ENCODE results near the gene FBLIM1.

Gene FBLIM1, protein sequence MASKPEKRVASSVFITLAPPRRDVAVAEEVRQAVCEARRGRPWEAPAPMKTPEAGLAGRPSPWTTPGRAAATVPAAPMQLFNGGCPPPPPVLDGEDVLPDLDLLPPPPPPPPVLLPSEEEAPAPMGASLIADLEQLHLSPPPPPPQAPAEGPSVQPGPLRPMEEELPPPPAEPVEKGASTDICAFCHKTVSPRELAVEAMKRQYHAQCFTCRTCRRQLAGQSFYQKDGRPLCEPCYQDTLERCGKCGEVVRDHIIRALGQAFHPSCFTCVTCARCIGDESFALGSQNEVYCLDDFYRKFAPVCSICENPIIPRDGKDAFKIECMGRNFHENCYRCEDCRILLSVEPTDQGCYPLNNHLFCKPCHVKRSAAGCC

DNA sequence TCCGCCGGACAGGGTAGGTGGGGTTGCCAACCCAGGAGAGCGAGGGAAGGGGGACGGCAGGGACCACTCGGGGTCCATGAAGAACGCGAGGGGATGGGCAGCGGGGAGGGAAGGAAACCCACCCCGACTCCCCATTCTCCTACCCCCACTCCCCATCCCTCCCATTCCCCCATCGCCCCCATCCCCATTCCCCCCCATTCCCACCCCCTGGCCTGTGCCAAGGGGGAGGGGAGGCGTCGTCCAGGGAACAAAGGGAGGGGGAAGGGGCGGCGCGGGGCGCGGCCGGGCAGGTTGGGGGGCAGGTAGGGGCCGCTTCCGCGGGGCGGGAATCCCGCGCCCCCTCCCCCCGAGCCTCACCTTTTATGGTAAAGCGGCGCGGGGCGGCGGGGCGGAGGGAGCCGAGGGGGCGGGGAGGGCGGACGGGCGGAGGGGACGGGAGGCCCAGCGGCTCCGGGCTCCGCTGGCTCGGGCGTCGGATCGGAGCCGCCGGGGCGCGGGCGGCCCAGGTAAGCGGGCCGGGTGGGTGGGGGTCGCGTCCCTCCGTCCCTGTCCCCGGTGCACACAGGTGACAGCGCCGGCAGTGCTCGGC is at the start of gene FBLIM1:
TSS of gene FBLIM1 (plus strand) at position 453 of the 589 bp plus-strand sequence. CDS start 6,189 bp downstream, outside the sequence.
- DNase-seq (ENCODE audit: low read depth, low spot score): peak; percentile 73

DNA sequence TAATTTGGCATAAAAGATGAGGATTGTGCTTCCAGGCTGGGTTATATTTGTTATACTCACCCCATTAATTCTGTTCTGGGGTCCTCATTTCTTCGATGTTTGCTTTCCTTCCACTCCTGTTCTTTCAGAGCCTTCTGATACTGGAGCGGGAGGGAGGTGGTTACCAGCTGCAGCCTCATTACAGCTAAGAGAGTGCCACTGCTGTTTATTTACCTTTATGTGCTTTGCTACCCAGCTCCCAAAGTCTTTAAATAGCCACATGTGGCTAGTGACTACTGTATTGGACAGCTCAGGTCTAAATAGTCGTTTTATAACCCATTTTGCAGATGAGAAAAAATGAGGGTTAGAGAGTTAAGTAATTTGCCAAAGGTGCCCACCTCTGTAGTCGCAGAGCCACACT is 49.4 kb upstream of the FBLIM1 start:
- DNase-seq (ENCODE audit: low read depth, low spot score): no peak

DNA sequence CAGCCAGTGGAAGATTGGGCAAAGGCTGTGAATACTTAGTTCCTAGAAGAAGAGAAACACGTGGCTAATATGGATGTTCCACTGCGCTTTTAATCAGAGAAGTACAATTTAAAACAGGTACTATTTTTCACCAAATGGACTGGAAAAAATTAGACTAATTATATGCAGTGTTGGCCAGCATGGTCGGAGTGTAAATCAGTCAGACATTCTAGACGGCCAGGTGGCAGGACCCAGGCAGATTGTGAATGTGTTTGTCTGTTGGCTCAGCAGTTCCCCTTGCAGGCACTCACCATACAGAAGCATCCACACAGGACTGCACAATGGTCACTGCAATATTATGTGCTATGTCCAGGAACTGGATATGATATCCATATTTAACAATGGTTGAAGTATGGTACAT is 46.4 kb upstream of the FBLIM1 start:
- DNase-seq (ENCODE audit: low read depth, low spot score): no peak

DNA sequence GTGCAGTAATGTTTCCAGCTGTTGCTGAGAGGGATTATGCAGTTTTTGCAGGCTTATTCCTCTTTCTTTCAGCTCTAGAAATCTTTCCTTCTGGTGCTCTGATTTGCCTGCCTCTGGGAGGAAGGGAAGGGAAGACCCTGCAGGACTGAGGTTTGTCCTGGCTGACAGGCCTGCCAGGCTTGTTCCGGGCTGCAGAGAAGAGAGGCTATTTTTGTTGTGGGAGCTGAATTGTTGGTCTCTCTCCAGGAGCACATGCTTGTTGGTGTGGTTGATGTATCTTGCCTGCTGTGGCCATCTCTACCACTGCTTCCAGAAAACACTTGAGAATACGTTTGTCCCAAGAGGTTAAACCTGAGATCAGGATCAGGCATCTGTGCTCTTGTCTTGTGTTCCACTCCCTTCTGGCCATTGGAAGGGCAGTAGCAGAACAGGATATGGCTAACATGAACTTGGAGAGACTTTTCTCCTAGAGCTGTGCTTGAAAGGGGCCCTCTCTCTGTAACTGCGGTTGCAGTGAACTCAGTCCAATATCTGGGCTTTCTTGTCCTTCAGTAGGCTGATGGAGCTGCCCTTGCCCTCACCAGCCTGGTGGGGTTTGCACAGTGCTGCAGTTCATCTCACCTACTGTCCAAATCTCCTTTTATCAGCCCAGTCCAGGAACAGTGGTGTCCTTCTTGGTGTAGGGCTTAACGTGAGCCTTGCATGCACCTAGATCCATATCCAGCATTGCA is 44.0 kb upstream of the FBLIM1 start:
- DNase-seq (ENCODE audit: low read depth, low spot score): peak; percentile 70

DNA sequence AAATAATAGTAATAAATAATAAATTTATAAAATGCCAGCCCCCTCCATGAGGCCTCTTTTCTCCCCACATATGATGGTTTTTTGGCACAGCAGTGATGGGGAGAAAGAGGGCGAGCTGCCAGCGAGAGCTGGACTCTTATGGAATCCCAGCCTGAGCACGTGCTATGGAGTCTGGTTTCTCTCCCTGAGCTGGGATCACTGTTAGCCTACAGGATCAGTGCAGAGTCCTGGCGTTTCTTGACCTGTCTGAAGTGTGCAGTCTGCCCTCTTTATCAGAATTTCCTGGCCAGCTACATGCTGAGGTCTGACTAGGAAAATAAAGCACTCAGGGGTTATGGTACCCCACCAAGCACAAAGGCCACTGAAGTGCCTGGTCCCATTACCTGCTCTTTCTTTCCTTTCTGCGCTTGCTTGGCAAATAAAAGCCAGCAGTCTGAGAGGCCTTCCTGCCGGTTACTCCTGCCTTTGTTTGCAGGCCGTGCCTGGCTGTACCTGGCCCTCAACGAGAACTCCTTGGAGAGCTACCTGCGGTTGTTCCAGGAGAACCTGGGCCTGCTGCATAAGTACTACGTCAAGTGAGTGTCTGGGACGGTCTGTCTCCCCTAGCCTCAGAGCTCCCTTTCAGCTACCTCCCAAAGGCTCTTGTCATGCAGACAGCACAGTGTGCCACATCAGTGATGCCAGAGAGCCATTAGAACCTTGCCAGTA is 41.0 kb upstream of the FBLIM1 start:
- no peak for DNase-seq (ENCODE audit: low read depth, low spot score)

DNA sequence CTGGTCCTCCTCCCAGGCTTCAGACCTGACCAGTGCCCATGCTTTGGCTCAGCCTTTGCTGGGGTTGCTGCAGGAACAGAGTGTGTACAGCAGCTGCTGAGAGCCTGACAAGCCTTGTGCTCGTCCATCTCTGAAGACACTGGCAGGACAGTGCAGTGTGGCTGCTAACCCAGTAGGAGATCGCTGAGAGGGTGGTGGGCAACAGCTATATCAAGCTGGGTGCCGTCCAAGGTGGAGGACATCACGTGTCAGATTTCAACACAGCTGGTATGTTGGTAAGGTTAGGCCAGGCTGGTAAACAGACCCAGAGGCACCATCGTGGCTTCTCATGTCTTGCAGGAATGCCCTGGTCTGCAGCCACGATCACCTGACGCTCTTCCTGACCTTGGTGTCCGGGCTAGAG is 40.4 kb upstream of the FBLIM1 start:
- no peak for DNase-seq (ENCODE audit: low read depth, low spot score)

DNA sequence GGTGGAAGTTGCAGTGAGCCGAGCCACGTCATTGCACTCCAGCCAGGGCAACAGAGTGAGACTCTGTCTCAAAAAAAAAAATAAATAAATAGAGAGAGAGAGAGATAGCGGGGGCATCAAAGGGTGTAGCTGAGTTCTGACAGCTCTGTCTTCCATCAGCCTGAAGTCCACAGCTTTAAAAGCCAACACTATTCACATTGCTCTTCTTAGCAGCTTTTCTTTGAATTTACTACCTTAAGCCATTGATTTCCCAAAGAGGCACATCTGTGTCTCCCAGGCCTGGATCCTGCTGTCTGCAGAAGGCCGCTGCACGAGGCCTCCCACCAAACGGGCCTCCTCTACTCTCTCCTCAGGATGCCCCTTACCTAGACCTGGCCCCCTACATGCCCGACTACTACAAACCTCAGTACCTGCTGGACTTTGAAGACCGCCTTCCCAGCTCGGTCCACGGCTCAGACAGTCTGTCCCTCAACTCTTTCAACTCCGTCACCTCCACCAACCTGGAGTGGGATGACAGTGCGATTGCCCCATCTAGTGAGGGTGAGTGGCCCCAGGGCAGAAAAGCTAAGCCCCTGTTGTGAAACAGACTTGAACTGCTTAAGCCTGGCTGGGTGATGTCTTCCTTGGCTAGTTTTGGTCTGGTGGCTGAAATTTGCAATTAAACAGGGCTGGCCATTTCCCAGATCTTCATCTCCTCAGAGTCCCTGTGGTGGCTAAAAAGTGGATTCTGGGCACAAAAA is 39.0 kb upstream of the FBLIM1 start:
- DNase-seq (ENCODE audit: low read depth, low spot score): no peak

DNA sequence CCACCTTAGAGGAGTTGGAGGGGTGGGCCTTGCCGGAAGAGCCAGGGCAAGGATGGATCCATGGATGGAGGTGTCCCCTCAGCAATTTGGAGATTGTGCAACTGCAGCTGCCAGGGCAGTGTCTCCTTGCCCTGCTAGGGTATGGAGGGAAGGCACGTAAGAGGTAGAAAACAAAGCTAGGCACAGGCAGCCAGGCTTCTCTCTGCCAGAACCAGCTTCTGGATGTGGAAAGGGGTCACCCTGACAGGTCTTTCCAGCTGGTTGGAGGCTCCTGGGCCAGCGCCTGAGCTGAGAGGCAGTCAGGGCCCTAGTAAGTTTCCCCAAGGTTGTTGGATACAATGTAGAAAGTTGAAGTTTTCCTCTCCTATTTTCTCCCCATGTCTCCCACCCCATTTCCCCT is 37.7 kb upstream of the FBLIM1 start:
- DNase-seq (ENCODE audit: low read depth, low spot score): no peak

DNA sequence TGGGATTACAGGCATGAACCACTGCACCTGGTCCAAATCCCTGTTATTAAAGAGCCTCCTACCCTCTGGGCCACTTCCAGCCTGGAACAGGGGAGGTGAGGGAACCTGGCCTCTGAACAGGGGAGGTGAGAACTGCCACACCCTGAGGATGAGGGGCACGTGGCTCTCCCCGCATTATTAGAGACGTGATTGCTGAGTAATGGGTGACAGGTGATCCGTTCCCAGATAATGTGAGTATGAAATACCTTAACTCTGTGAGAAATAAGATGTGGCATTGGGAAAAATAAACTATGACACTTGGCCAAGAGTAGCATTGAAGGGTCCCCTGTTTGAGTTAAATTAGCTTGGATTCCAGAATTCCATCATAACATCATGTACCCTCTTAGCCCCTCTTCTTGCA is 36.2 kb upstream of the FBLIM1 start:
- DNase-seq (ENCODE audit: low read depth, low spot score): no peak

DNA sequence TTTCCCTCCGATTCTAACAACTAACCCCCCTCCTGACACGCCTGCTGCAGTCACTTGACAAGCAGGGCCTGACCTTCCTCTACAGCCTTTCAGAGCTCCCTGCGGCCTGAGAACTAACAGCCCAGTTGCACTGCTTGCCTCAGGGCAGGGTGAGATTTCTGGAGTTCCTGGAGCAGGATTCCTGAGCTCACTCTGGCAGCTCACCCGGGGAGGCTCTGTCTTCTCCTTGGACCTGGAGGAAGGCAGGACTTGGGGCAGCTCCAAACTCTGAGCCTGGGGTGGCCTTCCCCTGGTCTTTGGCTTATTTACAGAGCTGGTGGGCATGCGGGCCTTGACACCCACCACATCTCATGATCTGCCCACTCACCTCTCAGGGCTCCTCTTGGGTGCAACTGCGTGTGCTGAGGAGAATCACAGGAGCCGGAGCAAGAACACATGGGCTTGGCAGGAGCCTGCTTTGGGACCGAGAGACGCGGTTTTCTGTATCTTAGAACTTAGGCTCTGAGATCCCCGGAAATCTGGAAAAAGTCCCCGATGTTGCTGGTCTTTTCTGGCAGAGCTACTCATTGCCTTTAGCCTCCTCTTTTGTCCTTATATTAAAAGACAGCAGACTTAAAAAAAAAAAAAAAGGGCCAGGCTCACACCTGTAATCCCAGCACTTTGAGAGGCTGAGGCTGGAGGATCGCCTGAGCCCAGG is 35.6 kb upstream of the FBLIM1 start:
- DNase-seq (ENCODE audit: low read depth, low spot score): no peak

DNA sequence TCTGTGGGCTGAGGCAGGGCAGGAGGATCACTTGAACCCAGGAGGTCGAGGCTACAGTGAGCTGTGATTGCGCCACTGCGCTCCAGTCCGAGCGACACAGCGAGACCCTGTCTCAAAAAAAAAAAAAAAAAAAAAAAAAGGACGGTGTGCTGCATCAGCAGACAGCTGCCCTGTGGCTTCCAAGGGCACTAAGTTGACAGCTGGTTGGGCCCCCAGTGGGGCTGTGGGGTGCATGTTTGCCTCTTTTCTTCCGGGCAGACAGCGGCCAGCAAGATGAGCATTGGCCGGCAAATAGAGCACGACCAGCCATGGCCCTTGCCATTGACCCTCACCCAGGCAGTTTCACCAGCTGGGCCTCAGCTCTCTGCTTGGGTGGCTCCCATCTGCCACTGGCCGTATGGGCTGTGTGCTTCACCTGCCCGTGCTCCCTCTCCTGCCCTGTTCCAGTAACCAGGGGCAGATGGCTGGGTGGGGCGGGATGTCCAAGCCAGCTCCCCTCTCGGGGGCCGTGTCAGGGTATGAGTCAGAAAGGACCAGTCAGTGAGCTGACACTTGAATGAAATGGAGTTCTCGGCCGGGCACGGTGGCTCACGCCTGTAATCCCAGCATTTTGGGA is 34.9 kb upstream of the FBLIM1 start:
- DNase-seq (ENCODE audit: low read depth, low spot score): no peak

DNA sequence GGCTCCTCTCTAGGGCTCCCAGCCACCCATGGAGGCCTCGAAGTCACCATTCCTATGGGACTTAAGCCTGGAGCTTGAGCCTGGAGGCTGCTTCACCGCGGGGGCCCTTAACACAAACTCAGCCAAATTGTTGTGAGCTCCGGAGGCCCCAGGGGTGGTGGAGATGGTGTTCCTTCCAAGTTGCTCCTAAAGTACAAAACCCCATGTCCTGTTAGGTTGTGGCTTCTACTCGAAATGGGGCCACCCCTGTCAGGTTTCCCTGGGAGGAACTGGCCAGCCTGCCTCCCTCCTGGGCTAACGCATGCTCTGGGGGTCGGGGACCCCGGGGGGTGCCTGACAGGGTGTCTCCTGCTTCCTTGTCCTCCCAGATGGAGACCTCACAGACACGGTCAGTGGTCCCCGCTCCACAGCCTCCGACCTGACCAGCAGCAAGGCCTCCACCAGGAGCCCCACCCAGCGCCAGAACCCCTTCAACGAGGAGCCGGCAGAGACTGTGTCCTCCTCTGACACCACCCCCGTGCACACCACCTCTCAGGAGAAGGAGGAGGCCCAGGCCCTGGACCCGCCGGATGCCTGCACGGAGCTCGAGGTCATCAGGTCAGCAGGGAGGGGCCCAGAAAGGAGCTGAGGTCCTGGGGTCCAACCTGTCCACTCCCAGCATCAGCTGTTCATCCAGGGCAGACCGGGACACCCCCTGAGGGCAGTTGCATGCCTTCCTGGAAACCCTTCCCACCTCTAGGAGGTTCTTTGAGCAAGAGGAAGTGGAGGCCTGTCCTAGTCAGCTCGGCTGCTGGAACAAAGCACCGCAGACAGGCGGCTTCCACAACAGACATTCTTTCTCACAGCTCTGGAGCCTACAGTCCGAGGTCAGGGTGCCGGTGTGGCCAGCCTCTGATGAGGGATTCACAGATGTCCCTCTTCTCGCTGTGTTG is 33.4 kb upstream of the FBLIM1 start:
- DNase-seq (ENCODE audit: low read depth, low spot score): no peak

DNA sequence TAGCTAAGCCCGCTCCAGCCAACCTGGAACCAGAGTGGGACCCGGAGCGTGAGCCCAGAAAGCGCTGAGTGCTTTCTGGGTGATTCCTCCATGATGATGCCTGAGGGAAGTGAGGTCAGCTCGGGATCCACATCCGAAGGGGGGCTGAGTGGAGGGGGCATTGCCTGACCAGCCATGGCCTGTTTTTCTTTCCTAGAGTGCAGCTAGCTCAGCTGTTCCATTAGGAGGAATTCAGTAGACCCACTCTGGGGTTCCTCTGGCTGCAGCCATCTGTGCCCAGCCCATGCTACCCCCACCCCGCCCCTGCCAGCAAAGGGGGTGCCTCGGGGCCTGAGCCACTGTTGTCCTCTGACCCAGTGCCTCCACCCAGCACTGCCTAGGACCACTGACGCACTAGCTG is 32.1 kb upstream of the FBLIM1 start:
- no peak for DNase-seq (ENCODE audit: low read depth, low spot score)

DNA sequence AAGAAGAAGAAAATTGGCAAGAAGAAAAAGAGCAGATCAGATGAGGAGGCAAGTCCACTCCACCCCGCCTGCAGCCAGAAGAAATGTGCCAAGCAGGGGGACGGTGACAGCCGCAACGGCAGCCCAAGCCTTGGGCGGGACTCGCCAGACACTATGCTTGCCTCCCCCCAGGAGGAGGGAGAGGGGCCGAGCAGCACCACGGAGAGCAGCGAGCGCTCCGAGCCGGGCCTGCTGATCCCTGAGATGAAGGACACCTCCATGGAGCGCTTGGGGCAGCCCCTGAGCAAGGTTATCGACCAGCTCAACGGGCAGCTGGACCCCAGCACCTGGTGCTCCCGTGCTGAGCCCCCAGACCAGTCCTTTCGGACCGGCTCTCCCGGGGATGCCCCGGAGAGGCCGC is 31.6 kb upstream of the FBLIM1 start:
- no peak for DNase-seq (ENCODE audit: low read depth, low spot score)

DNA sequence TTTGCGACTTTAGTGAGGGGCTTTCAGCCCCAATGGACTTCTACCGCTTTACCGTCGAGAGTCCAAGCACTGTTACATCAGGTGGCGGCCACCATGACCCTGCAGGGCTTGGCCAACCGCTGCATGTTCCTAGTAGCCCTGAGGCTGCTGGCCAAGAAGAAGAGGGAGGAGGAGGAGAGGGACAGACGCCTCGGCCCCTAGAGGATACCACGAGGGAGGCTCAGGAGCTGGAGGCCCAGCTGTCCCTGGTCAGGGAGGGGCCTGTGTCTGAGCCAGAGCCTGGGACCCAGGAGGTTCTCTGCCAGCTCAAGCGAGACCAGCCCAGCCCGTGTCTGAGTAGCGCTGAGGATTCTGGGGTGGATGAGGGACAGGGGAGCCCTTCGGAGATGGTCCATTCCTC is 31.2 kb upstream of the FBLIM1 start:
- DNase-seq (ENCODE audit: low read depth, low spot score): no peak

DNA sequence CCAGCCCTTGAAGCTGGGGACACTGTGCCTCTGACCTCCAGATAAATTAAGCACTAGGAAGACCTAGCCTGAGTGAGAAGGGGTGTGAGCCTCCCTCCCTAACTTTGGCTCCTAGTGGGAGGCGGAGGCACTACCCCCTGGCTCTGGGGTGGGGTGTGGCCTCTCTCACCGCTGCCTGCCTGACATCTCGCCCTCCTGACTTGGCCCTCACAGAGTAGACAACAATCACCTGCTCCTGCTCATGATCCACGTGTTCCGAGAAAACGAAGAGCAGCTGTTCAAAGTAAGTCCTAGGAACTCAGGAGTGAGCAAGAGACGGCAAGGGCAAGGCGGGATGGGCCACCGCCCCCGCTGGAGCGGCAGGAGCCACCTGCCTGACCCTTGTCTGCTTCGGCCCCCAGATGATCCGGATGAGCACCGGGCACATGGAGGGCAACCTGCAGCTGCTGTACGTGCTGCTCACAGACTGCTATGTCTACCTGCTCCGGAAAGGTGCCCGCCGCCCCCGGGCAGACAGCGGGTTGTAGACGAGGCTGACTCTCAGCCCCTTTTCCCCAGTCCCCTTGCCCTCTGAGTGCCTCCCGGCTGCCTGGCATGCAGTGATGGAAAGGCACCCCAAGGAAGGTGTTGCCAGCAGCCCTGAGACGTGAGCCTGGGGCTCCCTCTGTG is 30.6 kb upstream of the FBLIM1 start:
- no peak for DNase-seq (ENCODE audit: low read depth, low spot score)

DNA sequence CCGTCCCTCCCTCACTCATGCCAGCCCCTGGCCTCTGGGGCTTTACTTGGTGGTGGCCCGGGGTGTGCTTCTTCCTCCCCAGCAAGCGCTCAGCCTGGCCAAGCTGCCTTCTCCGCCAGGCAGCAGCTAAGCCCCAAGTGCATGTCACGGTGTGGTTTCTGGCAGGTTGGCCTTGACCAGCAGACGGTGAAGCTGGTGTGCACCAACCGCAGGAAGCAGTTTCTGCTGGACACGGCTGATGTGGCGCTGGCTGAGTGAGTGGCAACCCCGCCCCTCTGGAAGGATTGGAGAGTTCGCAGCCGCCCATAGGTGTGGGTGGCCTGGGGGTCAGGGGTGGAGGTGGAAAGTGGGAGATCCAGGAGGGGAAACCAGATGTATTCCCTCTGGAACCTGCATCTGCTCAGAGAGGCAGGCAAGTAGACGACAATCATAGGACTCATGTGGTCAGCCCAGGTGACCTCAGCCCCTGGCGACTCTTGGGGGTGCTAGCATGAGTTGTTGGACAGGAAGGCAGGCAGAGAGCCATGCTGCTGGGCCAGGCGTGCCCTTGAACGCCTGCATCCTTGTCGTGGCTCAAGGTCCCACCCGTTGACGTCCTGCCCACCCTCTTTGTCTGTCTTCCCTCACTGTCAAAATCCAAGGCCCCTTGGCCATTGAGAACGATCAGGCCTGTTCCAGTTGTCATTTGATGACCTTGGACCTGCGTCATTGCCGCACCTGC is 29.5 kb upstream of the FBLIM1 start:
- DNase-seq (ENCODE audit: low read depth, low spot score): no peak

DNA sequence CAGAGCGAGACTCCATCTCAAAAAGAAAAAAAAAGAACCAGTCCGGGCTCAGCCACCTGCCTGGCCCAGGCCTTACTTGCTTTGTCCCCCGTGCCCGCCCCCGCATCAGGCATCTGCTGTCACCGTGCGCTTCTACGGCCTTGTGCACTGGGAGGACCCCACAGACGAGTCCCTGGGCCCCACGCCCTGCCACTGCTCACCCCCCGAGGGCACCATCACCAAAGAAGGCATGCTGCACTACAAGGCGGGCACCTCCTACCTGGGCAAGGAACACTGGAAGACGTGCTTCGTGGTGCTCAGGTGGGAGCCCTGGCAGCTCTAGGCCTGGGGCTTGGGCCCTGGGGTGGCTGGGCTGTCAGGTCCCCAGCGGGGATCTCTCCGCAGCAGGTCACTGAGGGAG is 28.2 kb upstream of the FBLIM1 start:
- DNase-seq (ENCODE audit: low read depth, low spot score): no peak

All from astrocyte of the hippocampus (primary cell).